NB4 (cell line): Measurements from ENCODE around the gene SPC25.
"Not testable (repeated sequence)": the region's sequence is repeated elsewhere in the genome, so short reads cannot be mapped to it uniquely, and the experiment has no call there.

ENCODE experiments used
- DNase-seq: peaks from one replicate; pipeline ENCODE4 v3.0.0; 2010; ENCODE audit warnings: low read depth
- H3K4me3 ChIP-seq: one replicate; pipeline ENCODE4 v1.5.1; 2011; ENCODE audit warnings: mild to moderate bottlenecking, low read depth, low read length, moderate library complexity
- CTCF ChIP-seq: IDR thresholded peaks from one replicate; pipeline ENCODE4 v1.5.1; 2012; ENCODE audit warnings: low read depth, low read length
- MAX ChIP-seq: IDR thresholded peaks from 2 replicates; pipeline ENCODE4 v1.6.1; 2011; ENCODE audit warnings: low read depth, low read length
- MYC ChIP-seq: IDR thresholded peaks from 2 replicates; pipeline ENCODE4 v1.6.1; 2011; ENCODE audit warnings: low read depth, low read length
- POLR2A ChIP-seq: IDR thresholded peaks from 2 replicates; pipeline ENCODE4 v1.6.1; 2011; ENCODE audit warnings: mild to moderate bottlenecking; ENCODE audit not compliant: insufficient read length; ENCODE audit errors: extremely low read depth

The SPC25 gene, protein sequence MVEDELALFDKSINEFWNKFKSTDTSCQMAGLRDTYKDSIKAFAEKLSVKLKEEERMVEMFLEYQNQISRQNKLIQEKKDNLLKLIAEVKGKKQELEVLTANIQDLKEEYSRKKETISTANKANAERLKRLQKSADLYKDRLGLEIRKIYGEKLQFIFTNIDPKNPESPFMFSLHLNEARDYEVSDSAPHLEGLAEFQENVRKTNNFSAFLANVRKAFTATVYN

DNA sequence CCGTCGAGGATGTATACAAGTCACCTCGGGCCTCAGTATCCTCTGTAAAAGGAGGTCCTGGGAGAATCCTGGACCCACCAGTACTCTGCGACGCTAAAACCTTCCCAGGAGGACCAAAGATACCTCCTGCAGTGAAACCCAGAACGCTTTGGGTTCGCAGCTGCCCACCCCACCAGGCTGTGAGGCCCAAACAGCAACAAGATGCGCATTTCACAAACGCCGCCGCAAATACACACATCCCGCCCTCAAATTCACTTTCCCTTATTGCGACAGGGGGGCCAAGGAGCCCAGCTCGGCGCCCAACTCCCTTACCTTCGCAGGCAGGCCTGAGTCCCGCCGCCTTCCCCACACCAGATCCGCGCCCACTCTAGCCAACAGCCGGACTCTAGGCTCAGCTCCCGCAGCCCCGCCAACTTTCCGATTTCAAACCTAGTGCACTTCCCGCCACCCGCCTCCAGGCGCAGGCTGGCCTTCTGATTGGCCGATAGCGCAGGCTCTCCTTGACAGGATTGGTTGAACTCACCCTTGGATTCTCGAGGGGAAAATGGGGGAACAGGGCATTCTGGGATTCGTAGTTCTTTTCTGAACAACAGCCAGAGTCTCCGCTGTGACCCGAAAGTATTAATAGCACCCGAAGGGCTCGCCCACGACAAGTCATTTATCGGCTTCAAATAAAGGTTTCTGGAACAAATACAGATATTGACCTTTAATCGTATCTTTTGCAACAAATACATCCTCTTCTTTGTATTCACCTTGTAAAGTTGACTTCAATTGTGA lies at the start of gene SPC25:
Gene SPC25 (minus strand): TSS at position 425 of the 777 bp plus-strand sequence. CDS start 911 bp downstream, outside the sequence.
- peak; percentile 96 for DNase-seq
- H3K4me3 ChIP-seq = peak within 1 kb of the TSS; percentile 94
- TF ChIP-seq MAX = peak; percentile 26; the same call in 1 of the 2 replicates
- peak; percentile 52 for TF ChIP-seq POLR2A
- TF ChIP-seq CTCF = no peak
- peak; percentile 38; the same call in 1 of the 2 replicates for TF ChIP-seq MYC

GRCh38 chr2:168939918-168940317 lies 49.7 kb upstream of the SPC25 start:
- no peak for DNase-seq

DNA sequence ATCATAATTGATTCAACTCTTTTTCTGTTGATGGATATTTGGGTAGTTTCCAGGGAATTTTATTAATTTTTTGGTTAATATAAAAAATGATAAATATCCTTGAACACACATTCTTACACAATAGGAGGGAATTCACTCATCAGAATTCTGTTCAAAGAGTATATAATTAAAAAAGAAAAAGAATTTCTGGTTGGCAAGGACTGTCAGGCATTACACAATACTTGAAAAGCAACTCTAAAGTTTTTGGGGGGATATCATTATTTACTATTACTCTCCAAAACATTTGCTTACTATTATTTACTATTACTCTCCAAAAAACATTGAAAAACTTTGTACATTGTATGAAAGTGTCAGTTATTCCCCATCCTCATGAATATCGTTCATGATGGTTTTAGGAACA lies 48.8 kb upstream of the SPC25 start:
- TF ChIP-seq MAX (no peak), MYC (no peak), POLR2A (no peak), CTCF (no peak)
- no peak for DNase-seq
- H3K4me3 ChIP-seq = no peak overlapping the region

More at GRCh38 chr2:168939918-168940317, 49.7 kb upstream of the SPC25 start:
- TF ChIP-seq POLR2A (no peak), MAX (no peak), MYC (no peak), CTCF (no peak)
- no peak overlapping the region for H3K4me3 ChIP-seq

DNA sequence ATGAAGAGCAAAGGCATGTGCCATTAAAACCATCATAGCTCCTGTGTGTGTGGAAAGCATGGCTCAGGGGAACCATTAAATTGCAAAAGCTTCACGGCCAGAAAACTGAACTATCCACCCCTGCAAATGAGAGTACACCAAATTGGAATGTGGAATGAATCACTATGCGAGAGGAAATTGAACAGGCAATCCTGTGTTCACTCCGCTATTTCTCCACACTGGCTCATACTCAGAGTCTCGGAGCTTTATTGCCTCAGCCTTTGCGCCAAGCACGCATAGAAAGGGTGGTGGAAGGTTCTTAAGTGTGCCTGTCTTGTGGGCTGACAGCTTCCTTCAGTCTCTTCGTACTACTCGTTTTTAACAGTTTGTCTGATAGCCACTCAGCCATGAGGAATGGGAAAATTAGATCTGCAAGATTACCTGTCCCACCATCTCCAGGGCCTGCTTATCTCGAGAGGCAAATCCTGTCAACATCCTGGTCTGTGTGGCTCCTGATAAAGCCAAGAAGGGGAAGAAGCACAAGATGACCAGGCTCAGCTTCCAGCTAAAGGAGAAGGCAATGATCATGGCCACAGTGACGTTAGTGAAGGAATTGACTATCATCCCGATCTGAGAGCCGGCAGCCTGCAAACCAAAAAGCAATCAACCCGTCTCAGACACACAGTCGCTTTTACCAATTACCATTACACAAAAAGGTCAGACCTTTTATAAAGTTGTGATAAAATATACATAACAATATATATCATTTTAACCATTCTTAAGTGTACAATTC lies 45.8 kb upstream of the SPC25 start:
- TF ChIP-seq CTCF = no peak
- no peak for TF ChIP-seq MAX
- TF ChIP-seq POLR2A = no peak
- no peak for TF ChIP-seq MYC
- peak; percentile 57 for DNase-seq
- H3K4me3 ChIP-seq = no peak overlapping the region

DNA sequence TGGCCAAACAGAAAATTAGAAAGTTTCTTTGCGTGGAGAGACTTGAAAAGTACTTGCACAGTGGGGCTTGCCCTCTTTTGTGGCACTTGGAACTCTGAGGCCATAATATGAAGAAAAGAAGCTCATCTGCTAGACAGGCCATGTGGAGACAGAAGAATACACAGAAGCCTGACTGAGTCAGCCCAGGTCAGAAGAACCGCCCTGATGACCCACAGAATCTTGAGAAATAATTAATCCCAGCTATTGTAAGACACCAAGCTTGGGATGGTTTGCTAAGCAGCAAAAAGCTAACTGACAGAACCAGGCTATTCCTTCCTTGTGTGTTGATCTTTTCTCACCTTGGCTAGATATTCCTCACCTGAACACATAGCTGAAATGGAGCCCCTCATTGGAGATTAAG lies 44.6 kb upstream of the SPC25 start:
- no peak for DNase-seq
- no peak overlapping the region for H3K4me3 ChIP-seq
- TF ChIP-seq POLR2A = no peak
- TF ChIP-seq CTCF = no peak
- TF ChIP-seq MAX = no peak
- TF ChIP-seq MYC = no peak

- DNase-seq, H3K4me3 ChIP-seq: not testable (repeated sequence)
These were observed 41.9 kb upstream of the SPC25 start for GRCh38 chr2:168932174-168932573.
